HEK293 (cell line): ENCODE data around the gene SULT2B1.

Source experiments
- BCL11A ChIP-seq: fragments of 450-650 bp; formaldehyde crosslinking; IDR thresholded peaks from 2 replicates; pipeline ENCODE4 v1.5.1; 2016; ENCODE audit warnings: low read depth, missing biosample characterization, missing genetic modification characterization
- ELK4 ChIP-seq: IDR thresholded peaks from 2 replicates; pipeline ENCODE4 v1.6.1; 2011; ENCODE audit warnings: mild to moderate bottlenecking, low read depth, low read length, borderline replicate concordance
- GLI4 ChIP-seq: fragments of 450-650 bp; formaldehyde crosslinking; IDR thresholded peaks from 2 replicates; pipeline ENCODE4 v1.5.1; 2016; ENCODE audit warnings: missing biosample characterization, missing genetic modification characterization
- PATZ1 ChIP-seq: fragments of 450-650 bp; formaldehyde crosslinking; IDR thresholded peaks from 2 replicates; pipeline ENCODE4 v1.5.1; 2016; ENCODE audit warnings: missing biosample characterization, missing genetic modification characterization
- SALL2 ChIP-seq: fragments of 450-650 bp; formaldehyde crosslinking; IDR thresholded peaks from 2 replicates; pipeline ENCODE4 v1.5.0; 2017; ENCODE audit warnings: missing biosample characterization, mild to moderate bottlenecking, missing genetic modification characterization, borderline replicate concordance
- SETDB1 ChIP-seq: IDR thresholded peaks from one replicate; pipeline ENCODE4 v1.6.1; 2017; ENCODE audit warnings: mild to moderate bottlenecking, low read length, moderate library complexity, mixed read lengths; ENCODE audit not compliant: insufficient read length
- SP7 ChIP-seq: fragments of 450-650 bp; formaldehyde crosslinking; IDR thresholded peaks from 2 replicates; pipeline ENCODE4 v1.5.1; 2016; ENCODE audit warnings: missing biosample characterization, missing genetic modification characterization
- WT1 ChIP-seq: fragments of 450-650 bp; formaldehyde crosslinking; IDR thresholded peaks from 2 replicates; pipeline ENCODE4 v1.5.1; 2016; ENCODE audit warnings: missing biosample characterization, missing genetic modification characterization
- ZBTB17 ChIP-seq: fragments of 450-650 bp; formaldehyde crosslinking; IDR thresholded peaks from 2 replicates; pipeline ENCODE4 v1.5.1; 2016; ENCODE audit warnings: missing biosample characterization, missing genetic modification characterization
- ZBTB6 ChIP-seq: fragments of 450-650 bp; formaldehyde crosslinking; IDR thresholded peaks from 2 replicates; pipeline ENCODE4 v1.5.1; 2017; ENCODE audit warnings: missing biosample characterization, missing genetic modification characterization
- ZFP3 ChIP-seq: fragments of 450-650 bp; formaldehyde crosslinking; IDR thresholded peaks from 2 replicates; pipeline ENCODE4 v1.5.1; 2016; ENCODE audit warnings: low read depth, missing biosample characterization, missing genetic modification characterization
- ZFP69B ChIP-seq: fragments of 450-650 bp; formaldehyde crosslinking; IDR thresholded peaks from 2 replicates; pipeline ENCODE4 v1.5.1; 2016; ENCODE audit warnings: missing biosample characterization, missing genetic modification characterization
- ZNF26 ChIP-seq: fragments of 450-650 bp; formaldehyde crosslinking; IDR thresholded peaks from 2 replicates; pipeline ENCODE4 v1.5.1; 2016; ENCODE audit warnings: missing biosample characterization, missing genetic modification characterization
- ZNF324 ChIP-seq: fragments of 450-650 bp; formaldehyde crosslinking; IDR thresholded peaks from 2 replicates; pipeline ENCODE4 v1.5.1; 2016; ENCODE audit warnings: missing biosample characterization, missing genetic modification characterization
- ZNF354C ChIP-seq: fragments of 450-650 bp; formaldehyde crosslinking; IDR thresholded peaks from 2 replicates; pipeline ENCODE4 v1.5.1; 2016; ENCODE audit warnings: missing biosample characterization, missing genetic modification characterization, low read depth, borderline replicate concordance
- ZNF362 ChIP-seq: fragments of 450-650 bp; formaldehyde crosslinking; IDR thresholded peaks from 2 replicates; pipeline ENCODE4 v1.5.1; 2016; ENCODE audit warnings: missing biosample characterization, missing genetic modification characterization
- ZNF391 ChIP-seq: fragments of 450-650 bp; formaldehyde crosslinking; IDR thresholded peaks from 2 replicates; pipeline ENCODE4 v1.5.1; 2016; ENCODE audit warnings: low read depth, missing biosample characterization, missing genetic modification characterization, borderline replicate concordance
- ZNF548 ChIP-seq: fragments of 450-650 bp; formaldehyde crosslinking; IDR thresholded peaks from 2 replicates; pipeline ENCODE4 v1.5.1; 2016; ENCODE audit warnings: missing biosample characterization, missing genetic modification characterization
- ZNF580 ChIP-seq: fragments of 450-650 bp; formaldehyde crosslinking; IDR thresholded peaks from 2 replicates; pipeline ENCODE4 v1.5.1; 2016; ENCODE audit warnings: missing biosample characterization, missing genetic modification characterization
- ZNF621 ChIP-seq: fragments of 450-650 bp; formaldehyde crosslinking; IDR thresholded peaks from 2 replicates; pipeline ENCODE4 v1.5.1; 2017; ENCODE audit warnings: missing biosample characterization, missing genetic modification characterization
- ZNF645 ChIP-seq: fragments of 450-650 bp; formaldehyde crosslinking; IDR thresholded peaks from 2 replicates; pipeline ENCODE4; 2016; ENCODE audit warnings: missing biosample characterization, missing genetic modification characterization
- ZNF660 ChIP-seq: fragments of 450-650 bp; IDR thresholded peaks from 2 replicates; pipeline ENCODE4 v1.5.1; 2018; ENCODE audit warnings: missing biosample characterization, mild to moderate bottlenecking, missing genetic modification characterization
- ZNF664 ChIP-seq: fragments of 450-650 bp; formaldehyde crosslinking; IDR thresholded peaks from 2 replicates; pipeline ENCODE4 v1.5.1; 2016; ENCODE audit warnings: missing biosample characterization, missing genetic modification characterization
- ZNF677 ChIP-seq: fragments of 450-650 bp; IDR thresholded peaks from 2 replicates; pipeline ENCODE4 v1.5.0; 2018; ENCODE audit warnings: missing biosample characterization, mild to moderate bottlenecking, missing genetic modification characterization, moderate library complexity
- ZNF776 ChIP-seq: fragments of 450-650 bp; formaldehyde crosslinking; IDR thresholded peaks from 2 replicates; pipeline ENCODE4 v1.5.0; 2017; ENCODE audit warnings: missing biosample characterization, missing genetic modification characterization, borderline replicate concordance
- ZNF843 ChIP-seq: fragments of 450-650 bp; formaldehyde crosslinking; IDR thresholded peaks from 2 replicates; pipeline ENCODE4 v1.5.1; 2016; ENCODE audit warnings: missing biosample characterization, missing genetic modification characterization
- ZSCAN23 ChIP-seq: fragments of 450-650 bp; formaldehyde crosslinking; IDR thresholded peaks from 2 replicates; pipeline ENCODE4 v1.5.1; 2016; ENCODE audit warnings: missing biosample characterization, missing genetic modification characterization
- ZSCAN5A ChIP-seq: fragments of 450-650 bp; formaldehyde crosslinking; IDR thresholded peaks from 2 replicates; pipeline ENCODE4 v1.5.1; 2016; ENCODE audit warnings: missing biosample characterization, missing genetic modification characterization
- ZXDB ChIP-seq: fragments of 450-650 bp; formaldehyde crosslinking; IDR thresholded peaks from 2 replicates; pipeline ENCODE4 v1.5.1; 2016; ENCODE audit warnings: missing biosample characterization, missing genetic modification characterization

Gene SULT2B1

GRCh38 chr19:48539503-48540096 is 12.4 kb upstream of the SULT2B1 start (continued):
- peak; percentile 51; the same call in 1 of the 2 replicates for TF ChIP-seq PATZ1 (tag by site-specific recombination)
- TF ChIP-seq ZNF354C: no peak
- TF ChIP-seq ZBTB17 (tag by site-specific recombination): no peak
- no peak for TF ChIP-seq SETDB1
- peak; percentile 56; the same call in 1 of the 2 replicates for TF ChIP-seq ZNF664 (tag by site-specific recombination)
- no peak for TF ChIP-seq ZSCAN5A (tag by site-specific recombination)
- no peak for TF ChIP-seq GLI4 (tag by site-specific recombination)
- TF ChIP-seq ZNF580 (tag by site-specific recombination): 0 out of 2 replicates have a peak, but pooled peaks have one; percentile 73
- TF ChIP-seq ZSCAN23 (tag by site-specific recombination): no peak
- TF ChIP-seq ZNF391 (tag by site-specific recombination): 0 out of 2 replicates have a peak, but pooled peaks have one; percentile 68
- TF ChIP-seq ZBTB6 (tag by site-specific recombination): peak; percentile 55; the same call in 1 of the 2 replicates
- TF ChIP-seq ZNF645 (tag by site-specific recombination): no peak
- peak; percentile 87; the same call in 1 of the 2 replicates for TF ChIP-seq SALL2 (tag by site-specific recombination)
- no peak for TF ChIP-seq ZNF843 (tag by site-specific recombination)
- no peak for TF ChIP-seq ZNF26
- TF ChIP-seq ZXDB: peak; percentile 69
- no peak for TF ChIP-seq ZFP3
- TF ChIP-seq ZNF324 (tag by site-specific recombination): no peak
- 0 out of 2 replicates have a peak, but pooled peaks have one; percentile 35 for TF ChIP-seq WT1 (tag by site-specific recombination)
- peak; percentile 86; the same call in 1 of the 2 replicates for TF ChIP-seq ZNF621 (tag by site-specific recombination)
- peak; percentile 80 for TF ChIP-seq ZNF362
- no peak for TF ChIP-seq ELK4
- TF ChIP-seq ZNF660: peak; percentile 100
- peak; percentile 86 for TF ChIP-seq SP7 (tag by site-specific recombination)
- TF ChIP-seq ZNF677 (tag by site-specific recombination): peak; percentile 90
- peak; percentile 80 for TF ChIP-seq ZFP69B (tag by site-specific recombination)
- peak; percentile 69; the same call in 1 of the 2 replicates for TF ChIP-seq BCL11A (tag by site-specific recombination)
- no peak for TF ChIP-seq ZNF548 (tag by site-specific recombination)
- TF ChIP-seq ZNF776: peak; percentile 95; the same call in 1 of the 2 replicates
